ENCODE measurements around the gene SMARCD2.
"Not testable (repeated sequence)": the region's sequence is repeated elsewhere in the genome, so short reads cannot be mapped to it uniquely, and the experiment has no call there.

The SMARCD2 gene

DNA sequence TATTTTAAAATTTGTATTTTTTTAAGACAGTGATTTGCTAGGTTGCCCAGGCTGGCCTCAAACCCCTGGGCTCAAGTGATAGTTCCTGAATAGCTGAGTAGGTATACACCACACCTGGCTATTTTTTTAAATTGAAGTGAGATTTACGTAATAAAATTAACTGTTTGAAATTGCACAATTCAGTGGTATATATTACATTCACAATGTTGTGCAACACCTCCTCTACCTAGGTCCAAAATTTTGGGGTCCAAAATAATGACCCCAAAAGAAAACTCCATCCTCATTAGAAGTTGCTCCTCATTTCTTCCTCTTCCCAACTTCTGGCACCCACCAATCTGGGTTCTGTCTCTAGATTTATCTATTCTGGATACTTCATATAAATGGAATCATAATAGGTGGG, 3.0 kb upstream of the SMARCD2 start:
- peaks cover 16% of the 10 kb centered on the region for H4K20me1 ChIP-seq
- TF ChIP-seq Cebpa-rat (IDR thresholded peaks at IDR 0.05) = peak; percentile 52; the same call in 1 of the 2 replicates

DNA sequence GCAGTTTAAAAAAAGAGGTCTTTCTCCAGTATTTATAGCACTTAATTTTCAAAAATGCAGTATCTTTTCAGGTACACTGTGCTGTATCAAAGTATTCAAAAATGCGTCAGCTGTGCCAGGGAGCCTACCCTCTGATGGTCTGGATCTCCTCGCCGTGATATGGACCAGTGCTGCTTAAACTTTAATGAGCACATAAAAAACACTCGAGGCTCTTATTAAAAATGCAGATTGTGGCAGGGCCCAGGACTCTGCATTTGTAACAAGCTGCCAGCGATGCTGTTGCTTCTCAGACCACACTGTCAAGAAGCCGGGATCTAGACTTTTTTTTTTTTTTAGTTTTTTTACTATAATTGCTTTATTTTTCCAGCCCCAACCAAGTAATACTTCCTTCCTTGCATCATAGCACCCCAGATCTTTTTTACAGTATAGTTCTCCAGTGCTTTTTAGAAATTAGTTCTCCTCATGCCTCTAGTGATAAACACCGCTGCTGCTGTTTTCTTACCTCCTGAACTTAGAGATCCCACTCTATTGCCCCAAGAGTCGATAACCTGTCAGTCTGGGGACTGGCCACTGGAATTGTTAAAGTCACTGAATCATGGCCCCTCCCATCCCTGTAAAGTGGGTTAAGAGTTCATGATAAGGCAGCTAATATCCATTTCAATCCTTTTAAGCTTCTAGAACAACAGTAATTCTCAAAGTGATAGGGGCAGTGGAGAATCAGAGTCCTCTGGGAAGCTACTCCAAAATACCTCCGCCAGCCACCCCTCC, 1.6 kb upstream of the SMARCD2 start:
- Histone ChIP-seq H3K36me3 (no peaks in the 10 kb centered on the region), H3K27ac (peak overlapping the region; percentile 99), H3K9me3 (peaks cover 14% of the 10 kb centered on the region), H4K20me1 (peaks cover 29% of the 10 kb centered on the region), H3K4me1 (peaks cover 53% of the 10 kb centered on the region), H3K4me2 (peak overlapping the region; percentile 81), H3K4me3 (peak overlapping the region; percentile 97), H3K27me3 (no peaks in the 10 kb centered on the region), H3K9ac (peak overlapping the region; percentile 82)
- no peak for TF ChIP-seq Cebpa-rat (IDR thresholded peaks at IDR 0.05)

More for the DNA sequence above, 3.0 kb upstream of the SMARCD2 start:
- H3K36me3 ChIP-seq = no peaks in the 10 kb centered on the region
- H3K9me3 ChIP-seq = peaks cover 17% of the 10 kb centered on the region
- H3K4me1 ChIP-seq = peaks cover 48% of the 10 kb centered on the region
- no peak overlapping the region for H3K9ac ChIP-seq
- no peaks in the 10 kb centered on the region for H3K27me3 ChIP-seq
- H3K4me3 ChIP-seq = no peak overlapping the region
- H3K4me2 ChIP-seq = peak overlapping the region; percentile 81
- H3K27ac ChIP-seq = no peak overlapping the region

DNA sequence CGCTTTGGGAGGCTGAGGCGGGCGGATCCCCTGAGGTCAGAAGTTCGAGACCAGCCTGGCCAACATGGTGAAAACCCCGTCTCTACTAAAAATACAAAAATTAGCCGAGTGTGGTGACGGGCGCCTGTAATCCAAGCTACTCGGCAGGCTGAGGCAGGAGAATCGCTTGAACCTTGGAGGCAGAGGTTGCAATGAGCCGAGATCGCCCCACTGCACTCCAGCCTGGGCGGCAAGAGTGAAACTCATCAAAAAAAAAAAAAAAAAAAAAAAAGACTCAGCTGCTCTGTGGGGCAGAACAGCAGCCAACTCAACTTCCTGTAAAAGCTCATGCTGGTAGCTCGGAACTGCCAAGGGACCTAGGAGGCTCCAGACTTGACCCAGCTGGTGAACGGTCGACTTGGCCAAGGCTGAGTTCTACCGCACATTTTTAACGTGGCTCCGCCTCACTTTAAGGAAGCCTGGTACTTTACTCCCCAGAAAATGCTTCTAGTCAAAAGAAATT, 953 bp upstream of the SMARCD2 start:
- not testable (repeated sequence) for H3K27me3 ChIP-seq, H3K36me3 ChIP-seq, H3K9me3 ChIP-seq
- peak overlapping the region; percentile 99 for H3K27ac ChIP-seq
- H4K20me1 ChIP-seq = peaks cover 36% of the 10 kb centered on the region
- peaks cover 56% of the 10 kb centered on the region for H3K4me1 ChIP-seq
- peak overlapping the region; percentile 97 for H3K4me3 ChIP-seq
- peak overlapping the region; percentile 82 for H3K9ac ChIP-seq
- peak overlapping the region; percentile 81 for H3K4me2 ChIP-seq

- H3K27me3 ChIP-seq = no peaks in the 10 kb centered on the region
- peaks cover 64% of the 10 kb centered on the region for H3K4me1 ChIP-seq
- H3K4me2 ChIP-seq = peak overlapping the region; percentile 98
- H4K20me1 ChIP-seq = peaks cover 49% of the 10 kb centered on the region
- H3K36me3 ChIP-seq = peaks cover 13% of the 10 kb centered on the region
- H3K27ac ChIP-seq = peak overlapping the region; percentile 99
- H3K4me3 ChIP-seq = peak overlapping the region; percentile 97
- peak overlapping the region; percentile 98 for H3K9ac ChIP-seq
- no peaks in the 10 kb centered on the region for H3K9me3 ChIP-seq
- TF ChIP-seq Cebpa-rat (IDR thresholded peaks at IDR 0.05) = no peak
These were observed 329 bp downstream of the SMARCD2 start for GRCh38 chr17:63842173-63842539.

DNA sequence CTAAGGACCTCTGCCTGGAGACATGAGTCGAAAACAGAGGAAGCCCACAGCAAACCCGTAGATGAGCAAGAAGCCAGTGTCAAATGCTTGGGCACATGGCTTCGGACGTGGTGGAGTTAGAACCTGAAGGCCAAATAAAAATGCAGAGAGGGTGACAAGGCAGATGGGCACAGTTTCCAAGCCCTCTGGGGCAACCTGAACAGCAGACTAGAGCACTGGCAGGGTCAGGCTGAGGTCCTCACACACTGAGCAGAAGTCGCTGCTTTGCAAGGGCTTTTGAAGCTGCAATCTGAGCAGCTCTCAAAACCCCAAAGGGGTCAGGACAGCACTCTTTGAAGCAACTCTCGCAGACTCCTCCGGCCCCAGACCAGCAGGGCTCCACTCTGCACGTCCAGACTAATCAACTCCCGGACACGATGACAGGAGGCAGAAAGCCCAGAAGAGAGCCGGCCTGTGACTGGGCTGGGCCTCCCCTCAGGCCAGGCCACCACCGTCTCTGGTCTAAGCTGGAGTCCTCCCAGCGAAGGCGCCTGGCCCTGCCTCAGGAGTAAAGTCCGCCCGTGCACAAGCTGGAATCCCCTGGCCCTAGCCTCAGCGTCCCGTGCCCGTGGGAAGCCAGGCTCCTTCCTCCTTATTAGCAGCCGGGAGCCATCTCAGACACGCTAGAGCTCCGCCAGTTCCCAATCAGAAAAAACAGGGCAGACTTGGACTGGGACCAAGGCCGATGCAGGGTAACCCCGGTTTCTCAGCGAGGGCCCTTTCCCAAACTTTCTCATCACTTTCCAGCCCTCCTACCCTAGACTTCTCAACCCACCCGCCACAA, 924 bp downstream of the SMARCD2 start:
- no peaks in the 10 kb centered on the region for H3K9me3 ChIP-seq
- H3K4me2 ChIP-seq = peak overlapping the region; percentile 98
- H3K36me3 ChIP-seq = peaks cover 19% of the 10 kb centered on the region
- peak overlapping the region; percentile 99 for H3K27ac ChIP-seq
- H3K4me3 ChIP-seq = peak overlapping the region; percentile 97
- H3K27me3 ChIP-seq = no peaks in the 10 kb centered on the region
- H3K9ac ChIP-seq = peak overlapping the region; percentile 98
- no peak for TF ChIP-seq Cebpa-rat (IDR thresholded peaks at IDR 0.05)
- peaks cover 70% of the 10 kb centered on the region for H3K4me1 ChIP-seq
- peaks cover 55% of the 10 kb centered on the region for H4K20me1 ChIP-seq

GRCh38 chr17:63840591-63841349, 1.7 kb downstream of the SMARCD2 start:
- Histone ChIP-seq H3K36me3 (peaks cover 27% of the 10 kb centered on the region), H3K9me3 (no peaks in the 10 kb centered on the region), H4K20me1 (peaks cover 63% of the 10 kb centered on the region), H3K27me3 (no peaks in the 10 kb centered on the region), H3K27ac (peak overlapping the region; percentile 99), H3K4me2 (peak overlapping the region; percentile 98), H3K4me3 (peak overlapping the region; percentile 97), H3K9ac (peak overlapping the region; percentile 98), H3K4me1 (peaks cover 75% of the 10 kb centered on the region)
- no peak for TF ChIP-seq Cebpa-rat (IDR thresholded peaks at IDR 0.05)

GRCh38 chr17:63838631-63839171, 3.8 kb downstream of the SMARCD2 start:
- Histone ChIP-seq H4K20me1 (peaks cover 77% of the 10 kb centered on the region), H3K36me3 (peaks cover 47% of the 10 kb centered on the region), H3K27ac (peak overlapping the region; percentile 99), H3K9me3 (no peaks in the 10 kb centered on the region), H3K4me3 (peak overlapping the region; percentile 97), H3K9ac (peak overlapping the region; percentile 98), H3K27me3 (no peaks in the 10 kb centered on the region), H3K4me1 (peaks cover 75% of the 10 kb centered on the region), H3K4me2 (peak overlapping the region; percentile 98)
- peak; percentile 76 for TF ChIP-seq Cebpa-rat (IDR thresholded peaks at IDR 0.05)

DNA sequence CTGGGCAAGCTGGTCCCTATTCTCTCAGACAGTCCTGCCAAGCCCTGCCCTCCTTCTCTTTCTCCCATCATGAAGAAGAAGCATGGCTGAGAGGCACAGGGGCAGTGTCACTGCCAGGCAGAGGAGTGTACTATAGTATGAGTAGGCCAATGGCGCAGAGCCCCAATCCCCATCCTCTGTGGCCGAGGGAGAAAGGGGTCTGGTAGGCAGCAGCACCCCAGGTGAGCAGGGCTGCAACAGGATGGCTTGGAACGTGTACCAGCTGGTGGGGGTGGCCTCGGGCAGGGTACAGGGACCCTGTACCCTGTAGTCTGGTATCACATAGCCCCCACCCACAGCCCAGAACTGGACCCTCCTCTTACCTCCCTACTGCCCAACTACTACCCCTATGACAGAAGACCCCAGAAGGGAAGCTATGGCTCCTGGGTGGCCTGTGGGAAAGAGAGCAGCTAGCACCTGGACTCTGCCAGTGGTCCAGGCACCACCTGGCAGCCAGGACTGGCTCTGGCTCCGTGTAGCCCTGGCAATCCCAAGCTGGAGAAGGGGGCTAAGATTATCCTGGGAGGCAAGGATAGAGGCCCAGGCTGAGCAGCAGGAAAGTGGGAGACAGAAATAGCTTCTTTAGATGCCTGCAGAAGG, 4.4 kb downstream of the SMARCD2 start:
- Histone ChIP-seq H3K4me1 (peaks cover 82% of the 10 kb centered on the region), H4K20me1 (peaks cover 81% of the 10 kb centered on the region), H3K9me3 (no peaks in the 10 kb centered on the region), H3K4me2 (peak overlapping the region; percentile 98), H3K9ac (peak overlapping the region; percentile 98), H3K36me3 (peaks cover 54% of the 10 kb centered on the region), H3K27ac (peak overlapping the region; percentile 99), H3K4me3 (0 out of 2 replicates have a peak overlapping the region, but pooled peaks have one; percentile 97), H3K27me3 (no peaks in the 10 kb centered on the region)
- TF ChIP-seq Cebpa-rat (IDR thresholded peaks at IDR 0.05) = no peak

DNA sequence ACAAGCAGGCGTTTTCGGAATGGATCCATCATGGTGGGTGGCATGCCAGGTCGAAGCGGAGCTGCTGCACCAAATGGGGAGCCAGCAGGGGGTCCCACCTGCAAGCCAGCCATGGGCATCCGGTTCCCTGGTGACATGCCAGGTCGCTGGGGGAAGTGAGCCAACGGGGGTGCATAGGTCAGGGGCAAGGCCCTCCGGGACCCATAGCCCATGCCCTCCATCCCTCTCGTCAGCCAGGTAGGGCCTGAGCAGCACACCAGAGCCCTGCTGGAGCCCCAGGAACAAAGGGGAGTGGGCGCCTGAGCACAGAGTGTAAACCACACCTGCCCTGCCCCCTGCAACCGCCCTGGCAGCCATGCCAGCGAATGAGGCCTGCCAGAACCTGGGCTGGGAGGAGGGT, 5.0 kb downstream of the SMARCD2 start:
- Histone ChIP-seq H4K20me1 (peaks cover 87% of the 10 kb centered on the region), H3K4me3 (no peak overlapping the region), H3K36me3 (peaks cover 60% of the 10 kb centered on the region), H3K27ac (peak overlapping the region; percentile 99), H3K9me3 (no peaks in the 10 kb centered on the region), H3K9ac (peak overlapping the region; percentile 21; the same call in 1 of the 2 replicates), H3K4me2 (peak overlapping the region; percentile 98), H3K27me3 (no peaks in the 10 kb centered on the region), H3K4me1 (peaks cover 88% of the 10 kb centered on the region)
- no peak for TF ChIP-seq Cebpa-rat (IDR thresholded peaks at IDR 0.05)

Measured in BLaER1 (cell line).